ENCODE data around the gene CDK2. TPM values are rescaled to one million over a fixed set of nuclear protein-coding genes. Genes with fewer than 3 reads are reported as not detected.
A peak's percentile ranks its signal among the peaks of the same experiment; 100 is the strongest.

CDK2 gene
- total and polyA plus RNA-seq, 8 donors: 4.1 to 124 (median 15.0) TPM

DNA sequence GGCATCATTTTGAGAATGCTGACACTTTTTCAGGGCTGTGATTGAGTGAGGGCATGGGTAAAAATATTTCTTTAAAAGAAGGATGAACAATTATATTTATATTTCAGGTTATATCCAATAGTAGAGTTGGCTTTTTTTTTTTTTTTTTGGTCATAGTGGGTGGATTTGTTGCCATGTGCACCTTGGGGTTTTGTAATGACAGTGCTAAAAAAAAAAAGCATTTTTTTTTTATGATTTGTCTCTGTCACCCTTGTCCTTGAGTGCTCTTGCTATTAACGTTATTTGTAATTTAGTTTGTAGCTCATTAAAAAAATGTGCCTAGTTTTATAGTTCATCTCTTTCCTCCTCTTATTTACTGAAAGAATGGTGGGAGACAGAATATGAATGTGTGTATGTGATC, 5.8 kb downstream of the CDK2 start:
- no peaks in the 10 kb centered on the region for H3K9me3 ChIP-seq
- 16 to 32% (median 21%) methylated on average over 1 of the region's 1 CpG for WGBS, 5 donors
- DNase-seq: no peak
- H3K4me1 ChIP-seq: peaks cover 35 to 64% (median 48%) of the 10 kb centered on the region in 4 donors
- peak overlapping the region; percentile 91 to 98 (median 95) for H3K27ac ChIP-seq
- H3K27me3 ChIP-seq: no peaks in the 10 kb centered on the region
- peaks cover 0 to 20% (median 19%) of the 10 kb centered on the region in 4 donors for H3K36me3 ChIP-seq
- intact Hi-C loops (cut with DNase I; ENCODE audit: low total_unique reads): no loop called here
- TF ChIP-seq CTCF (IDR thresholded peaks at IDR 0.05) (no peak), POLR2A (IDR thresholded peaks at IDR 0.05) (no peak), POLR2AphosphoS5 (IDR thresholded peaks at IDR 0.05) (no peak), EP300 (IDR thresholded peaks at IDR 0.05) (no peak)
- peak overlapping the region; percentile 48 to 64 (median 56) for H3K4me3 ChIP-seq

GRCh38 chr12:55972911-55973598, 6.4 kb downstream of the CDK2 start:
- 0 to 1% (median 1%) methylated on average over 18 of the region's 18 CpGs for WGBS, 5 donors
- no peaks in the 10 kb centered on the region for H3K9me3 ChIP-seq

DNA sequence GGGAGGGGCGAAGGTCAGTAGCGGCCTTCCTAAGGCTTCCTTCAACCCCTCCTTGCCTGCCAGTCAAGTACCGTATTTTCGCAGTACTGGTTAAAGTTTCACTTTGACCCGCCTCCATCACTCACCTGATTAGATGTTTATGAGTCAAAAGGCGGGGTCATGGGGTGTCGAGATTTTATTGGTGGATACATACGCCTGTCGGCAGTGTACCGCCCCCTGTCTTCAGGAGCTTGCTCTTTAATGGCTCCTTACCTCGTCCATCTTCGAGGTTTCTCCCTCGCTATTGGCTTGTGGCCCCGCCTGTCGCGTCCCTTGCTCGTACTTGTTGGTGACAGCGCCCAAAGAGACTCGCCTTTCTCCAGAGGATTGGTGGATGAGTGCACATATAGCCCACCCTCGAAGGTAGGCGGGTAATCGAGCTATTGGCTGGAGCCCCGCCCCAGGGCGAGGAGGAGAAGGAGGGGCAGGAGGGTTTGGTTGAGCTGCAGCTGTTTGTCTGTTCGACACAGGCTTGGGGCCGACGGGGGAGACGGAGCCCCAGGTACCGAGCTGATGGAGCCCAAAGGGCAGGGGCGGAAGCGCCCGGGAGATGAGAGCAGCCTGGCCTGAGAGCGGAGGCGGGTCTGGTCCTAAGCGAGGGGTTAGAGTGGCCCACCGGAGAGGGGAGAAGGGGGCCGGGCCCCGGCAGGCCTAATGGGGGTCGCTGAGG, 7.1 kb downstream of the CDK2 start, which contains the start of gene RAB5B:
TSS of gene RAB5B (plus strand) at position 480 of the 709 bp plus-strand sequence. CDS start 12,883 bp downstream, outside the sequence.
- DNase-seq: peak; percentile 99 to 100
- Histone ChIP-seq H3K4me1 (peaks cover 41 to 64% (median 55%) of the 10 kb centered on the region in 4 donors), H3K27ac (peak within 1 kb of the TSS; percentile 92 to 99 (median 97)), H3K27me3 (no peaks in the 10 kb centered on the region), H3K36me3 (peaks cover 0 to 24% (median 20%) of the 10 kb centered on the region in 4 donors), H3K9me3 (no peaks in the 10 kb centered on the region), H3K4me3 (peak within 1 kb of the TSS; percentile 82 to 96 (median 90))
- intact Hi-C loops (cut with DNase I; ENCODE audit: low total_unique reads): no loop called here
- 0 to 1% (median 0%) methylated on average over 11 to 39 of the region's 39 CpGs for WGBS, 5 donors
- TF ChIP-seq EP300 (IDR thresholded peaks at IDR 0.05) (no peak), POLR2AphosphoS5 (IDR thresholded peaks at IDR 0.05) (peak; percentile 74 to 99 (median 98)), POLR2A (IDR thresholded peaks at IDR 0.05) (peak in 2 of 4 donors; percentile 94 to 96), CTCF (IDR thresholded peaks at IDR 0.05) (peak in 3 of 7 experiments; percentile 31 to 52 (median 50))

More at GRCh38 chr12:55972911-55973598, 6.4 kb downstream of the CDK2 start:
- peak; percentile 50 to 92 (median 80) for TF ChIP-seq POLR2AphosphoS5 (IDR thresholded peaks at IDR 0.05)
- peak in 2 of 4 donors; percentile 39 to 69 for TF ChIP-seq POLR2A (IDR thresholded peaks at IDR 0.05)
- no peak for TF ChIP-seq CTCF (IDR thresholded peaks at IDR 0.05)
- no peak for TF ChIP-seq EP300 (IDR thresholded peaks at IDR 0.05)
- peak overlapping the region; percentile 48 to 64 (median 56) for H3K4me3 ChIP-seq
- intact Hi-C loops (cut with DNase I; ENCODE audit: low total_unique reads): no loop called here
- peaks cover 34 to 64% (median 49%) of the 10 kb centered on the region in 4 donors for H3K4me1 ChIP-seq
- H3K36me3 ChIP-seq: peaks cover 0 to 20% (median 20%) of the 10 kb centered on the region in 4 donors
- DNase-seq: peak in 1 of 2 donors; percentile 78
- H3K27me3 ChIP-seq: no peaks in the 10 kb centered on the region
- peak overlapping the region; percentile 91 to 98 (median 95) for H3K27ac ChIP-seq

DNA sequence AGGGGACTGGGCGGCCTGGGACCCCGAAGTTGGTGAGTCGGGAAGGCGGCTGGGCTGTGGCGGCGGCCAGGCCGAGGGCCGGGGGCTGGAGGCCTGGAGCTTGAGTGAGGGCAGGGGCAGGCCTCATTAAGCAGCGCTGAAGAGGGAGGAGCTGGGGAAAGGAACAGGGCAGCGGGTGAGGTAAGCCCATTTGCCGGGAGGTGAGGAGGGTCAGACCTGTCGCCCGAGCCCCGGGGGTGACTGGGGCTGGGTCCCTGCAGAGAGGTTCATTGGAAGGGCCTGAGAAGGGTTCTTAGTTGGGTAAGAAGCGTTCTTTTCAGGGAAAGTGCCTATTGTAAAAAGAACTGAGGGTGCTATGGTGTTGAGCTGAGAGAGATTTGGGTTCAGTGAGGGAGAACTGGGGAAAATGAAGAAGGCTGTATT, 7.7 kb downstream of the CDK2 start:
- intact Hi-C loops (cut with DNase I; ENCODE audit: low total_unique reads): no loop called here

More for the DNA sequence above, 7.7 kb downstream of the CDK2 start:
- Histone ChIP-seq H3K27ac (peak overlapping the region; percentile 92 to 99 (median 97)), H3K9me3 (no peaks in the 10 kb centered on the region), H3K4me3 (peak overlapping the region; percentile 82 to 96 (median 90)), H3K36me3 (peaks cover 0 to 27% (median 22%) of the 10 kb centered on the region in 4 donors), H3K4me1 (peaks cover 42 to 69% (median 59%) of the 10 kb centered on the region in 4 donors), H3K27me3 (no peaks in the 10 kb centered on the region)
- TF ChIP-seq CTCF (IDR thresholded peaks at IDR 0.05) (no peak), POLR2AphosphoS5 (IDR thresholded peaks at IDR 0.05) (no peak), POLR2A (IDR thresholded peaks at IDR 0.05) (no peak), EP300 (IDR thresholded peaks at IDR 0.05) (no peak)
- peak; percentile 54 to 85 for DNase-seq
- WGBS, 5 donors: 0 to 1% (median 0%) methylated on average over 10 to 15 of the region's 15 CpGs

Measured in stomach (tissue), 9 donors.